WTC11 (cell line): ENCODE measurements around the gene UBLCP1. TPM values are rescaled to one million over a fixed set of nuclear protein-coding genes. Genes with fewer than 3 reads are reported as not detected.

Source experiments
- ATAC-seq: fragments of 200-7000 bp; cut with Tn5 transposase; 2 replicates; pipeline ENCODE4 v1.10.0; 2021; ENCODE audit warnings: mild to moderate bottlenecking, moderate library complexity
- CTCF ChIA-PET: fragments of 300-600 bp; sonication (Branson Sonifier 250); formaldehyde crosslinking; loops from one replicate; lab custom pipeline; 2021; ENCODE audit warnings: antibody characterized with exemption; lab: Charles Lee
- POLR2A ChIA-PET: fragments of 350-600 bp; sonication (Branson Sonifier 250); formaldehyde crosslinking; loops from one replicate; lab custom pipeline; 2021; ENCODE audit warnings: antibody characterized with exemption; lab: Charles Lee
- DNase-seq: peaks from one replicate; pipeline ENCODE4 v3.0.0; 2021; ENCODE audit warnings: low spot score
- H3K27ac Mint-ChIP-seq: 2 replicates; pipeline ENCODE4 v1.8.0; 2021; ENCODE audit warnings: mixed read lengths
- H3K27me3 Mint-ChIP-seq: 2 replicates; pipeline ENCODE4 v1.8.0; 2021; ENCODE audit warnings: low read depth, mild to moderate bottlenecking, moderate library complexity, mixed read lengths
- H3K36me3 Mint-ChIP-seq: 2 replicates; pipeline ENCODE4 v1.8.0; 2021; ENCODE audit warnings: mixed read lengths
- H3K4me1 Mint-ChIP-seq: 2 replicates; pipeline ENCODE4 v1.8.0; 2022; ENCODE audit warnings: mixed read lengths
- H3K4me3 Mint-ChIP-seq: 2 replicates; pipeline ENCODE4 v1.8.0; 2021; ENCODE audit warnings: mild to moderate bottlenecking, moderate library complexity, mixed read lengths
- H3K9me3 Mint-ChIP-seq: 2 replicates; pipeline ENCODE4 v1.8.0; 2021; ENCODE audit warnings: mixed read lengths
- CREB1 ChIP-seq: sonication (generic); formaldehyde crosslinking; IDR thresholded peaks from 2 replicates; pipeline ENCODE4 v1.8.0; 2023; ENCODE audit warnings: mild to moderate bottlenecking, missing genetic modification reagents
- E2F5 ChIP-seq: sonication (generic); formaldehyde crosslinking; IDR thresholded peaks from 2 replicates; pipeline ENCODE4 v1.8.1; 2022; ENCODE audit warnings: mild to moderate bottlenecking, moderate library complexity, missing genetic modification reagents
- ETV6 ChIP-seq: sonication (generic); formaldehyde crosslinking; IDR thresholded peaks from 2 replicates; pipeline ENCODE4 v1.8.1; 2022; ENCODE audit warnings: mild to moderate bottlenecking, missing genetic modification reagents
- FOXJ3 ChIP-seq: sonication (generic); formaldehyde crosslinking; IDR thresholded peaks from 2 replicates; pipeline ENCODE4 v1.9.0; 2021; ENCODE audit warnings: missing genetic modification reagents, mild to moderate bottlenecking, borderline replicate concordance
- FOXK1 ChIP-seq: sonication (generic); formaldehyde crosslinking; IDR thresholded peaks from 2 replicates; pipeline ENCODE4 v1.8.0; 2022; ENCODE audit warnings: mild to moderate bottlenecking, moderate library complexity, missing genetic modification reagents
- GABPB1 ChIP-seq: sonication (generic); formaldehyde crosslinking; IDR thresholded peaks from 2 replicates; pipeline ENCODE4 v1.8.1; 2023; ENCODE audit warnings: mild to moderate bottlenecking, missing genetic modification reagents
- JAZF1 ChIP-seq: fragments of 250-450 bp; sonication (Bioruptor Pico); IDR thresholded peaks from 2 replicates; pipeline ENCODE4 v1.9.0; 2021; ENCODE audit warnings: moderate library complexity, mild to moderate bottlenecking, inconsistent platforms
- MAX ChIP-seq: sonication (generic); formaldehyde crosslinking; IDR thresholded peaks from 2 replicates; pipeline ENCODE4 v1.8.0; 2022; ENCODE audit warnings: mild to moderate bottlenecking, missing genetic modification reagents
- MYBL2 ChIP-seq: sonication (generic); formaldehyde crosslinking; IDR thresholded peaks from 2 replicates; pipeline ENCODE4 v1.8.1; 2023; ENCODE audit warnings: mild to moderate bottlenecking, moderate library complexity, missing genetic modification reagents
- NFATC4 ChIP-seq: fragments of 250-450 bp; sonication (Bioruptor Pico); IDR thresholded peaks from 2 replicates; pipeline ENCODE4 v1.9.0; 2021; ENCODE audit warnings: mild to moderate bottlenecking
- NR2C2 ChIP-seq: sonication (generic); formaldehyde crosslinking; IDR thresholded peaks from 2 replicates; pipeline ENCODE4 v1.8.0; 2022; ENCODE audit warnings: mild to moderate bottlenecking, missing genetic modification reagents
- PREB ChIP-seq: sonication (generic); formaldehyde crosslinking; IDR thresholded peaks from 2 replicates; pipeline ENCODE4 v1.8.1; 2022; ENCODE audit warnings: mild to moderate bottlenecking, missing genetic modification reagents, moderate library complexity, borderline replicate concordance
- RELA ChIP-seq: sonication (generic); formaldehyde crosslinking; IDR thresholded peaks from 2 replicates; pipeline ENCODE4 v1.8.1; 2022; ENCODE audit warnings: missing genetic modification reagents, mild to moderate bottlenecking, borderline replicate concordance
- SMAD3 ChIP-seq: sonication (generic); formaldehyde crosslinking; IDR thresholded peaks from 2 replicates; pipeline ENCODE4 v1.8.0; 2022; ENCODE audit warnings: missing genetic modification reagents, mild to moderate bottlenecking, borderline replicate concordance
- SOX15 ChIP-seq: fragments of 250-450 bp; sonication (Bioruptor Pico); IDR thresholded peaks from 2 replicates; pipeline ENCODE4 v1.9.0; 2021; ENCODE audit warnings: mild to moderate bottlenecking
- SP1 ChIP-seq: sonication (generic); formaldehyde crosslinking; conservative IDR thresholded peaks from 2 replicates; pipeline ENCODE4 v1.8.1; 2022; ENCODE audit warnings: missing genetic modification reagents
- TEAD4 ChIP-seq: sonication (generic); formaldehyde crosslinking; IDR thresholded peaks from 2 replicates; pipeline ENCODE4 v1.8.0; 2022; ENCODE audit warnings: mild to moderate bottlenecking, missing genetic modification reagents
- ZNF138 ChIP-seq: sonication (generic); formaldehyde crosslinking; conservative IDR thresholded peaks from 2 replicates; pipeline ENCODE4 v1.8.1; 2022; ENCODE audit warnings: mild to moderate bottlenecking, moderate library complexity, missing genetic modification reagents
- ZNF263 ChIP-seq: sonication (generic); formaldehyde crosslinking; IDR thresholded peaks from 2 replicates; pipeline ENCODE4 v1.8.1; 2022; ENCODE audit warnings: low read depth, mild to moderate bottlenecking, moderate library complexity, missing genetic modification reagents
- ZNF671 ChIP-seq: fragments of 250-450 bp; sonication (Bioruptor Pico); IDR thresholded peaks from 2 replicates; pipeline ENCODE4 v1.8.0; 2021; ENCODE audit warnings: mild to moderate bottlenecking
- total RNA-seq: library from RNA; stranded (reverse); gene quantifications from 3 replicates; pipeline ENCODE4 v1.2.3, GENCODE V29; 2021
- TF ChIP-seq, protein P1 (sequence below): fragments of 250-450 bp; sonication (Bioruptor Pico); IDR thresholded peaks from 2 replicates; pipeline ENCODE4 v2.1.2; 2022; ENCODE audit warnings: mild to moderate bottlenecking, moderate library complexity
- TF ChIP-seq, protein P2 (sequence below): fragments of 250-450 bp; sonication (Bioruptor Pico); IDR thresholded peaks from 2 replicates; pipeline ENCODE4 v1.9.0; 2021; ENCODE audit warnings: mild to moderate bottlenecking
- TF ChIP-seq, protein P3 (sequence below): sonication (generic); formaldehyde crosslinking; IDR thresholded peaks from 2 replicates; pipeline ENCODE4 v1.8.0; 2022; ENCODE audit warnings: mild to moderate bottlenecking, missing genetic modification reagents

UBLCP1 gene
- total RNA-seq, 1 experiment from 2014 or later = 31.0 TPM

GRCh38 chr5:159215886-159216285 is 47.2 kb upstream of the UBLCP1 start:
- Mint-ChIP-seq H3K36me3 (no peaks in the 10 kb centered on the region), H3K27ac (no peak overlapping the region), H3K4me1 (peaks cover 9% of the 10 kb centered on the region), H3K27me3 (peaks cover 24% of the 10 kb centered on the region), H3K4me3 (no peak overlapping the region), H3K9me3 (no peaks in the 10 kb centered on the region)
- TF ChIP-seq ZNF671 (CRISPR knock-in tag) (no peak), NFATC4 (CRISPR knock-in tag) (no peak), TEAD4 (CRISPR knock-in tag) (no peak), GABPB1 (CRISPR knock-in tag) (no peak), SP1 (CRISPR knock-in tag) (no peak), CREB1 (CRISPR knock-in tag) (no peak), ZNF138 (CRISPR knock-in tag) (no peak), MAX (no peak), ETV6 (CRISPR knock-in tag) (no peak), MYBL2 (CRISPR knock-in tag) (no peak), ZNF263 (CRISPR knock-in tag) (no peak), RELA (CRISPR knock-in tag) (no peak)
- TF ChIP-seq, protein P1, sequence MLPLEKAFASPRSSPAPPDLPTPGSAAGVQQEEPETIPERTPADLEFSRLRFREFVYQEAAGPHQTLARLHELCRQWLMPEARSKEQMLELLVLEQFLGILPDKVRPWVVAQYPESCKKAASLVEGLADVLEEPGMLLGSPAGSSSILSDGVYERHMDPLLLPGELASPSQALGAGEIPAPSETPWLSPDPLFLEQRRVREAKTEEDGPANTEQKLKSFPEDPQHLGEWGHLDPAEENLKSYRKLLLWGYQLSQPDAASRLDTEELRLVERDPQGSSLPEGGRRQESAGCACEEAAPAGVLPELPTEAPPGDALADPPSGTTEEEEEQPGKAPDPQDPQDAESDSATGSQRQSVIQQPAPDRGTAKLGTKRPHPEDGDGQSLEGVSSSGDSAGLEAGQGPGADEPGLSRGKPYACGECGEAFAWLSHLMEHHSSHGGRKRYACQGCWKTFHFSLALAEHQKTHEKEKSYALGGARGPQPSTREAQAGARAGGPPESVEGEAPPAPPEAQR = no peak
- TF ChIP-seq, protein P2, sequence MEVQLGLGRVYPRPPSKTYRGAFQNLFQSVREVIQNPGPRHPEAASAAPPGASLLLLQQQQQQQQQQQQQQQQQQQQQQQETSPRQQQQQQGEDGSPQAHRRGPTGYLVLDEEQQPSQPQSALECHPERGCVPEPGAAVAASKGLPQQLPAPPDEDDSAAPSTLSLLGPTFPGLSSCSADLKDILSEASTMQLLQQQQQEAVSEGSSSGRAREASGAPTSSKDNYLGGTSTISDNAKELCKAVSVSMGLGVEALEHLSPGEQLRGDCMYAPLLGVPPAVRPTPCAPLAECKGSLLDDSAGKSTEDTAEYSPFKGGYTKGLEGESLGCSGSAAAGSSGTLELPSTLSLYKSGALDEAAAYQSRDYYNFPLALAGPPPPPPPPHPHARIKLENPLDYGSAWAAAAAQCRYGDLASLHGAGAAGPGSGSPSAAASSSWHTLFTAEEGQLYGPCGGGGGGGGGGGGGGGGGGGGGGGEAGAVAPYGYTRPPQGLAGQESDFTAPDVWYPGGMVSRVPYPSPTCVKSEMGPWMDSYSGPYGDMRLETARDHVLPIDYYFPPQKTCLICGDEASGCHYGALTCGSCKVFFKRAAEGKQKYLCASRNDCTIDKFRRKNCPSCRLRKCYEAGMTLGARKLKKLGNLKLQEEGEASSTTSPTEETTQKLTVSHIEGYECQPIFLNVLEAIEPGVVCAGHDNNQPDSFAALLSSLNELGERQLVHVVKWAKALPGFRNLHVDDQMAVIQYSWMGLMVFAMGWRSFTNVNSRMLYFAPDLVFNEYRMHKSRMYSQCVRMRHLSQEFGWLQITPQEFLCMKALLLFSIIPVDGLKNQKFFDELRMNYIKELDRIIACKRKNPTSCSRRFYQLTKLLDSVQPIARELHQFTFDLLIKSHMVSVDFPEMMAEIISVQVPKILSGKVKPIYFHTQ (CRISPR knock-in tag) = no peak
- DNase-seq (no peak), ATAC-seq (no peak)
- CTCF ChIA-PET = no interaction called here
- POLR2A ChIA-PET = no interaction called here

DNA sequence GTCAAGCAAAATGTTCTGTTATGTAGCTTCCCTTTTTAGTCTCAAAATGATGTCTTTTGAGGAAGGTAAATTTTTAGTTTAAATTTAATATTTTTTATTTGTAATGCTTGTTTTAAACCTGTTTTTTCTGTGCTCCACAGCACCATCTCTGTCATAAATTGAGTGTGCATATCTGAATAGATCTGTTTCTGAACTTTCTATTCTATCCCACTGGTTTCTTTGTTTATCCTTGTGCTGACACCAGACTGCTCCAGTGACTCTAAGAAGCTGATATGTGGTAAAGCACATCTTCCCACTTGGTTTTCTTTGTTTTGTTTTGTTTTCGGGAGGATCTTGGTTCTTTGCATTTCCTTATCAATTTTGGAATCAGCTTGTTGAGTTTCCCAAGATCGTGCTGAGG is 46.6 kb upstream of the UBLCP1 start:
- Mint-ChIP-seq H3K27me3 (peaks cover 28% of the 10 kb centered on the region), H3K9me3 (no peaks in the 10 kb centered on the region), H3K36me3 (no peaks in the 10 kb centered on the region), H3K4me3 (no peak overlapping the region), H3K27ac (no peak overlapping the region), H3K4me1 (peaks cover 7% of the 10 kb centered on the region)
- TF ChIP-seq FOXK1 (CRISPR knock-in tag) (no peak), ZNF671 (CRISPR knock-in tag) (no peak), E2F5 (no peak), SOX15 (CRISPR knock-in tag) (no peak), NR2C2 (CRISPR knock-in tag) (no peak), PREB (CRISPR knock-in tag) (no peak), SMAD3 (no peak), JAZF1 (CRISPR knock-in tag) (no peak), FOXJ3 (no peak)
- TF ChIP-seq, protein P3, sequence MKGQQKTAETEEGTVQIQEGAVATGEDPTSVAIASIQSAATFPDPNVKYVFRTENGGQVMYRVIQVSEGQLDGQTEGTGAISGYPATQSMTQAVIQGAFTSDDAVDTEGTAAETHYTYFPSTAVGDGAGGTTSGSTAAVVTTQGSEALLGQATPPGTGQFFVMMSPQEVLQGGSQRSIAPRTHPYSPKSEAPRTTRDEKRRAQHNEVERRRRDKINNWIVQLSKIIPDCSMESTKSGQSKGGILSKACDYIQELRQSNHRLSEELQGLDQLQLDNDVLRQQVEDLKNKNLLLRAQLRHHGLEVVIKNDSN (CRISPR knock-in tag) = no peak
- ChIA-PET CTCF (interaction anchor here (1.1 kb wide), 1 partner anchor 59 kb away, joined by 4 read pairs; no protein-coding TSS in a partner anchor), POLR2A (no interaction called here)
- ATAC-seq (no peak), DNase-seq (no peak)
